ENCODE results near the gene IRS2. TPM values are rescaled to one million over a fixed set of nuclear protein-coding genes. Genes with fewer than 3 reads are reported as not detected.

Gene IRS2
- total RNA-seq, 1 donor from 2014 or later, result 6.0 TPM

GRCh38 chr13:109781384-109782065, 4.9 kb downstream of the IRS2 start:
- DNase-seq (ENCODE audit: low spot score), result no peak

GRCh38 chr13:109780845-109781383, 5.5 kb downstream of the IRS2 start:
- no peak for DNase-seq (ENCODE audit: low spot score)

GRCh38 chr13:109779876-109780510, 6.4 kb downstream of the IRS2 start:
- no peak for DNase-seq (ENCODE audit: low spot score)

DNA sequence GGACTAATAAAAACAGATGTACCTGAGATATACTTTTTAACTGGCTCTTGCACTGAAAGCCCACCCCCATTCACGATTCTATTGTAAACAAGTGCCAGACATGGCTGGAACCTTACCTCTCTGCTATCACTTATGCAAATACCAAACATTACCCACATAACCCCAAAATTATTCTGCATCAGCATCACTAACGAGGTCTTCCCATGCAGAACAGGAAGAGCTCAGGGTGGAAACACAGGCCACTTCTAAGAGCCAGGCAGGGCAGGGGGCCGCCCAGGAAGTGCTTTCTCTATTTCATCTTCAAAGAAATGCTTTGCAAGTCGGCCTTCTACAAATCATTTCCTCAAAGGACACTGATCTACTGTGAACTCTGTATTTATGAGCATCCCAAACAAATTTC, 7.3 kb downstream of the IRS2 start:
- DNase-seq (ENCODE audit: low spot score), result no peak

DNA sequence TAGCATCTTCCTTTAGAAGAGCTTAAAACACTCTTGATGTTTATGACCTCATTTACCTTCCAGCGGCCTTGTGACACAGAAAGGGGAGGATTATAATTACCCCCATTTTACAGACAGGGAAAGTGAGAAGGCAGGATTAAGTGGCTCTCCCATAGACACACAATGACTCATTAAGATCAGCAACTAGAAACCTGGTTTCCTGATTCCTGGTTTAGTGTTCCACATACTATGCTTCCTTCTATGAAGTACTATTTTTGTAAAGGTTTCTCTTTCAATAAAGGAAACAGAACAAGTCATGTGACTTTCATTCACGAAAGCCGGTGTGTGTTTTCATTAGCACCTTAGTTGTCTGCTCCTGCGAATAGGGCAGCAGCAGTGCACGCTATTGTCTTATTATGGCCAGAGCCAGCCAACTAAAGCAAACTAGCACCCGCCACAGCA, 8.3 kb downstream of the IRS2 start:
- no peak for DNase-seq (ENCODE audit: low spot score)

DNA sequence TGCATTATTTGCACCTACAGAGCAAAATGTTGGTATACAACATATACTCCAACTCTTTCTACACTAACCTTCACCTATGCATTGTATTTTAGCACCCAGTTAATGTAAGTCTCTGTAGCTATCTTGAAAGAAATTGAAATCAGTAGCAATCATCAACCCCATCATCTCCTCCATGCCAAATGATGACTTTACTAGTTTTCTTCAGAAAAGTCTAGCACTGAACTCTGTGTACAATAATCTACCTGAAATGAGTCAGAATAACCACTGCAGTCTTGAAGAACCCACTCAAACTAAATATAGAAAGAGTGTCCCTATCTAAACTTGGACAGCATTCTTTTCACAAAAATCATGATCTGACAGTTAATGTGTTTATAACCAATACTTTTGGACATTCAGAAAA, 9.8 kb downstream of the IRS2 start:
- no peak for DNase-seq (ENCODE audit: low spot score)

DNA sequence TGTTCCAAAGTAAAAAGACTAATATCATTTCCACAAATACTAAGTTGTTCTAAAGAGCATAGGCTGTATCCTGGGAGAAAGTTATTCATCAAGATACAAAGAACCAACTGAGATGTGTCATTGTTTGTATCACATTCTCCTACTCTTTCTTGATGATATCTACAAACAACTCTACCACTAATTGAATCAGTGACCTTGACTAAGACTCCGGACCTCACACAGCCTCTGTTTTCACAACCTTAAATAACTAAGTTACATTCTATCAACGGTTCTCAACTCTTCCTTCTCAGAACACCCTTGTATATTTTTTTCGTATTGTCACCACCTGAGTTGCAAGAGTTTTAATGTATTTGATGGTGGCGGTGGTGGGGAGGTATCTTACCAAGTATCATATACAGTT, 12.6 kb downstream of the IRS2 start:
- no peak for DNase-seq (ENCODE audit: low spot score)

GRCh38 chr13:109773276-109773675, 13.1 kb downstream of the IRS2 start:
- DNase-seq (ENCODE audit: low spot score), result no peak

- no peak for DNase-seq (ENCODE audit: low spot score)
These were observed 14.5 kb downstream of the IRS2 start for GRCh38 chr13:109771926-109772325.

DNA sequence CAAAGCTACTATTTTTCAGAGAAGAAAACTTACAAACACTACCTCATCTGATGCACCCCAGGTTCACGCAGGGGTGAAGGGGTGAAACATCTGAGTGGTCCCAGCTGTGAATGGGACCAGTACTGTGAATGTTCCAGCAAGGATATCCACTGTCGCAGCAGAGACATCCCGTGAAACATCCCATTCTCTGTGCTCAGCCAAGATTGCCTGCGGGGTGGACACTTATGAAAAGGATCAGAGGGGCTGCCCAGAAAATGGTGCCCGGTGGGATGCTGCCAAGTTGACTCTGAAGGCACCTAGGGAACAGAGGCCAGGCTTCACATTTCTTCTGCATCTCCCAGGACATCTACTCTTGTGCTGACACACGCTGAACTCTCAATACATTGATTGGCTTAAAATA, 15.9 kb downstream of the IRS2 start:
- no peak for DNase-seq (ENCODE audit: low spot score)

- no peak for DNase-seq (ENCODE audit: low spot score)
These were observed 16.5 kb downstream of the IRS2 start for GRCh38 chr13:109769921-109770320.

GRCh38 chr13:109769275-109769674, 17.1 kb downstream of the IRS2 start:
- DNase-seq (ENCODE audit: low spot score), result no peak

- DNase-seq (ENCODE audit: low spot score), result no peak
These were observed 17.8 kb downstream of the IRS2 start for GRCh38 chr13:109768616-109769015.

- DNase-seq (ENCODE audit: low spot score), result no peak
These were observed 18.2 kb downstream of the IRS2 start for GRCh38 chr13:109768176-109768575.

- DNase-seq (ENCODE audit: low spot score), result no peak
These were observed 19.4 kb downstream of the IRS2 start for GRCh38 chr13:109767023-109767422.

DNA sequence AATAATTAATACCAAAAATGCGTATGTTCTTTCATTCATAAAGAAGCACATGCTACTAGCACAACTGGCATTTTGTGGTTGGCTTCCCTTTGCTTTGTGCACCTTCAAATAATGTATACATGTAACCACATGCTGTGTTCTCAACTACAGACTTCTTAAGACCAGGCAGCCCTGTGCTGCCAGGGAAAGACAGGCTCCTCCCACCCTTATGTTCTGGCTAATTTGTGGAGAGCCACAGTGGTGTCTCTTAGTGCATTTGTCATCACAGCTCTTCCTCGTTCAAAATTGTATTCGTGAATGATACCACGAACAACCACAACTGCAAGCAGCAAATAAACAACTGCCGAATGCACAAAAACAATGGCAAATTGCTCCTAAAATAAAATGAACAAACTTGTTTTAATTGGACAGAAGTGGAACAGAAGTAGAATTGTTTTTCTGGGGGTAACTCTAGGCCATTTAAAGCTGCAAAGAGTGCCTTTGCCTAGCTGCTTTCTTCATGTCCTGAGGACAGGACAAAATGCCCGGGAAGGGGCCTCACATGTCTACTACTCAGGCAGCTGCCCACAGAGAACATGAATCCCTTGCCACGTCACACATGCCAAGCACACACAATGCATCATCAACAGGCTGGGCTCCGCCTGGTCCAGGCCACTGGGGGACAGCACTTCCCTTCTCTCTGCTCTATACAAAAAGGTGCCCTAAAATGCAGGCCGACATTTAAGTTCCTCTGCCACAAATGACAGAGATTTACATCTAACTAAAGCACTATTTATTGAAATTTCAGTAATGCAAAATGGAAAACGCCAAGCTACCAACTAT, 21.7 kb downstream of the IRS2 start:
- DNase-seq (ENCODE audit: low spot score), result no peak

DNA sequence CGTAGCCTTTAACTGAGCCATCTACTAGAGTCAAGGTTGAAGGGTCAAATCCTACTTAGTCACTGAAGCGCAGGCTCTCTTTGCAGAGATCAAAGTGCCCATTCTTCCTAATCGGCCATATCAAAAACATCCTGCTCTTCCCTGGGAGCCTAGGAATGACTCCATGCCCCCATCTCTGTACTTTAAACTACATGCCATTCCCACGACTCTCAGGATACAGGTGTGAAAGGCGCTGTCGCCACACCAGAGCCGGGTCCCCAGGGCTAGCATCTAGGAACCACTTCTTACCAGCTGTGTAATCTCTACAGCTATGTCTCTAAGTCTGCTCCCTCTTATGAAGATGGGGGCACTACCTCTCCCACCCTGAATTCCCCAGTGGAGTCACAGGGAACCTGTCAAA, 22.3 kb downstream of the IRS2 start:
- DNase-seq (ENCODE audit: low spot score), result no peak

- no peak for DNase-seq (ENCODE audit: low spot score)
These were observed 23.6 kb downstream of the IRS2 start for GRCh38 chr13:109762791-109763190.

DNA sequence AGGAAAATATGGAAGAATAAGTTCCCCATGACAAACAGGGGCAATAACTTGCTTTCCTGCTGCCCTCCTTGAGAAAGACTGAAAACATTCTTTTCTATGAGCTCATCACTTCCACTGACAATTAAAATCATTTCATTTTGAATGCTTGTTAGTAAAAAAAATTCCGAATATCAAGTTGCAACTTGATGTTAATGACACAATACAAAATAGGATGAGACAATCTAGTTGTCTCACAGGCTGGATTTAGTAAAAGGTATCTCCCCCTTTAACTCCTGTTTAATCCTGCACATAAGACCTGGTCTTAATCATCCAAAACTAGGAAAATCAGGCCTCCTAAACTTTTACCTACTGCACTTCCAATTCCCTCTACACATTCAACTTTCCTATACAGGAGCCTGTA, 24.7 kb downstream of the IRS2 start:
- DNase-seq (ENCODE audit: low spot score), result no peak

- DNase-seq (ENCODE audit: low spot score), result no peak
These were observed 25.4 kb downstream of the IRS2 start for GRCh38 chr13:109760951-109761350.

- no peak for DNase-seq (ENCODE audit: low spot score)
These were observed 26.0 kb downstream of the IRS2 start for GRCh38 chr13:109760402-109760801.

- DNase-seq (ENCODE audit: low spot score), result no peak
These were observed 26.8 kb downstream of the IRS2 start for GRCh38 chr13:109759609-109760008.

Data from ureter (tissue), 1 donor.